HG03354 (cell line): ENCODE measurements around the gene ETFBKMT.
A peak's percentile ranks its signal among the peaks of the same experiment; 100 is the strongest.
"Not testable (repeated sequence)": the region's sequence is repeated elsewhere in the genome, so short reads cannot be mapped to it uniquely, and the experiment has no call there.

ENCODE experiments used
- ATAC-seq: cut with Tn5 transposase; IDR thresholded peaks from one replicate; pipeline ENCODE4 v1.9.1; 2021; ENCODE audit warnings: mild to moderate bottlenecking; ENCODE audit not compliant: unreplicated experiment, poor library complexity, severe bottlenecking

Gene ETFBKMT

GRCh38 chr12:31651893-31652521 lies 7.5 kb upstream of the ETFBKMT start:
- ATAC-seq, result no peak

- no peak for ATAC-seq
Observed at GRCh38 chr12:31655208-31655607, 4.3 kb upstream of the ETFBKMT start.

GRCh38 chr12:31655792-31656191 lies 3.7 kb upstream of the ETFBKMT start:
- no peak for ATAC-seq

- ATAC-seq, result peak; percentile 9
Observed at GRCh38 chr12:31658471-31659086, 909 bp upstream of the ETFBKMT start.

GRCh38 chr12:31662176-31662849 lies 2.8 kb downstream of the ETFBKMT start:
- ATAC-seq, result no peak

GRCh38 chr12:31663576-31663975 lies 4.1 kb downstream of the ETFBKMT start:
- ATAC-seq, result no peak

- ATAC-seq, result no peak
Observed at GRCh38 chr12:31664038-31664437, 4.5 kb downstream of the ETFBKMT start.

GRCh38 chr12:31669020-31669419 lies 9.5 kb downstream of the ETFBKMT start:
- no peak for ATAC-seq

- ATAC-seq, result not testable (repeated sequence)
Observed at GRCh38 chr12:31669582-31669981, 10.1 kb downstream of the ETFBKMT start.

GRCh38 chr12:31672521-31672920 lies 13.0 kb downstream of the ETFBKMT start:
- no peak for ATAC-seq

GRCh38 chr12:31682136-31682962 lies 22.9 kb downstream of the ETFBKMT start:
- peak; percentile 92 for ATAC-seq

- ATAC-seq, result no peak
Observed at GRCh38 chr12:31685801-31686200, 26.3 kb downstream of the ETFBKMT start.

- peak; percentile 69 for ATAC-seq
Observed at GRCh38 chr12:31687101-31687527, 27.6 kb downstream of the ETFBKMT start.

GRCh38 chr12:31689921-31690320 lies 30.4 kb downstream of the ETFBKMT start:
- ATAC-seq, result not testable (repeated sequence)

GRCh38 chr12:31702047-31702446 lies 42.6 kb downstream of the ETFBKMT start:
- no peak for ATAC-seq

- ATAC-seq, result no peak
Observed at GRCh38 chr12:31705621-31706020, 46.1 kb downstream of the ETFBKMT start.

- not testable (repeated sequence) for ATAC-seq
Observed at GRCh38 chr12:31708118-31708517, 48.6 kb downstream of the ETFBKMT start.

- no peak for ATAC-seq
Observed at GRCh38 chr12:31710021-31710818, 50.7 kb downstream of the ETFBKMT start.

GRCh38 chr12:31712877-31713276 lies 53.4 kb downstream of the ETFBKMT start:
- ATAC-seq, result no peak
